Gastrocnemius medialis (tissue), 4 donors: ENCODE results near the gene IRS2. TPM values are rescaled to one million over a fixed set of nuclear protein-coding genes. Genes with fewer than 3 reads are reported as not detected.

Source experiments
- ATAC-seq, 2 donors: fragments of 150-250 bp; one replicate each; pipeline ENCODE4 v1.9.1; 2016
- DNase-seq, 2 donors: peaks; one replicate each; pipeline ENCODE4 v3.0.0-alpha.2; 2019
- H3K27ac ChIP-seq, 4 donors: fragments of 200-600 bp; sonication (generic); 1 replicate in 1 of 4; 2 replicates in 3 of 4; pipeline ENCODE4 v1.5.1; 2016 to 2018; ENCODE audit warnings: mild to moderate bottlenecking in 2 of 4, moderate library complexity in 1 of 4
- H3K27me3 ChIP-seq, 3 donors: fragments of 200-600 bp; sonication (generic) in 2 of 3; 1 replicate in 1 of 3; 2 replicates in 2 of 3; pipeline versions ENCODE4 v1.5.1 to v1.6.0; 2016 to 2019; ENCODE audit warnings: mild to moderate bottlenecking in 1 of 3, moderate library complexity in 1 of 3
- H3K36me3 ChIP-seq, 2 donors: fragments of 200-600 bp; sonication (generic) in 1 of 2; one replicate each; pipeline ENCODE4 v1.5.1; 2017 to 2018
- H3K4me1 ChIP-seq, 2 donors: fragments of 200-600 bp; sonication (generic) in 1 of 2; one replicate each; pipeline ENCODE4 v1.5.1; 2016 to 2017; ENCODE audit warnings: mild to moderate bottlenecking in 2 of 2
- H3K4me3 ChIP-seq, 4 donors: fragments of 200-600 bp; sonication (generic) in 3 of 4; 1 replicate in 1 of 4; 2 replicates in 3 of 4; pipeline ENCODE4 v1.5.1; 2016 to 2019; ENCODE audit warnings: mild to moderate bottlenecking in 2 of 4
- H3K9me3 ChIP-seq, 3 donors: fragments of 200-600 bp; sonication (generic) in 2 of 3; 1 replicate in 1 of 3; 2 replicates in 2 of 3; pipeline ENCODE4 v1.5.1; 2016 to 2019
- CTCF ChIP-seq, 5 experiments: fragments of 450-650 bp in 3 of 5; fragments of 200-600 bp in 2 of 5; sonication (generic) in 2 of 5; IDR thresholded peaks in 4 of 5; conservative IDR thresholded peaks in 1 of 5; 1 replicate in 4 of 5; 2 replicates in 1 of 5; pipeline ENCODE4 v1.5.1; 2016 to 2019; ENCODE audit warnings: antibody characterized with exemption in 5 of 5, mild to moderate bottlenecking in 3 of 5, moderate library complexity in 3 of 5
- POLR2A ChIP-seq, 2 donors: fragments of 450-650 bp; IDR thresholded peaks; one replicate each; pipeline ENCODE4 v1.6.1; 2017; ENCODE audit warnings: antibody characterized with exemption in 2 of 2, mild to moderate bottlenecking in 2 of 2, moderate library complexity in 2 of 2
- in situ Hi-C, 4 donors: fragments of 200-750 bp; cut with MboI; loops; one replicate each; pipeline versions ENCODE4 v1.15.0 to v1.8.0; 2017; ENCODE audit warnings: low sequenced_read_pairs in 4 of 4
- intact Hi-C: fragments of 100-400 bp; cut with DNase I; formaldehyde crosslinking; loops from one replicate; pipeline ENCODE4 v1.15.1; 2023; ENCODE audit warnings: low total_unique reads
- total RNA-seq, 4 donors: library from RNA; depleted of rRNA; stranded (reverse); fragments of >200 nt; gene quantifications; one replicate each; pipeline versions ENCODE4 v1.1.0 to v1.2.3, GENCODE V29; 2016

Gene IRS2
- total RNA-seq, 4 donors from 2014 or later: 23.8 to 65.6 (median 28.7) TPM

GRCh38 chr13:109782823-109783431 is 3.5 kb downstream of the IRS2 start:
- in situ Hi-C loops (loop anchor here (25.0 kb wide), 4 partner anchors 329 to 1571 kb away; partner anchors contain the start of genes ABHD13 (in 1 of the 4) and LIG4 (in 1 of the 4)), intact Hi-C loops (loop anchor here (10.0 kb wide), 1 partner anchor 1568 kb away; the partner anchor contains the start of genes ABHD13 and LIG4)
- H3K27ac ChIP-seq: no peak overlapping the region
- H3K4me1 ChIP-seq: peaks cover 30 to 38% of the 10 kb centered on the region in 2 donors
- no peaks in the 10 kb centered on the region for H3K9me3 ChIP-seq
- H3K4me3 ChIP-seq: peak overlapping the region in 2 of 4 donors; percentile 50 to 61
- ATAC-seq: no peak
- peaks cover 0 to 15% of the 10 kb centered on the region in 2 donors for H3K36me3 ChIP-seq
- H3K27me3 ChIP-seq: no peaks in the 10 kb centered on the region
- TF ChIP-seq POLR2A (IDR thresholded peaks at IDR 0.05) (no peak), CTCF (IDR thresholded peaks at IDR 0.05 in 4 of 5, conservative IDR thresholded peaks at IDR 0.05 in 1 of 5) (no peak)
- no peak for DNase-seq

GRCh38 chr13:109782066-109782822 is 4.1 kb downstream of the IRS2 start:
- intact Hi-C loops: loop anchor here (10.0 kb wide), 1 partner anchor 1567 kb away; the partner anchor contains the start of genes ABHD13 and LIG4
- TF ChIP-seq POLR2A (IDR thresholded peaks at IDR 0.05) (no peak), CTCF (IDR thresholded peaks at IDR 0.05 in 4 of 5, conservative IDR thresholded peaks at IDR 0.05 in 1 of 5) (no peak)
- in situ Hi-C loops: loop anchor here (25.0 kb wide), 4 partner anchors 330 to 1570 kb away; partner anchors contain the start of genes ABHD13 (in 1 of the 4) and LIG4 (in 1 of the 4)
- DNase-seq (no peak), ATAC-seq (no peak)
- Histone ChIP-seq H3K27ac (peak overlapping the region in 3 of 4 donors; percentile 24 to 58 (median 53)), H3K9me3 (no peaks in the 10 kb centered on the region), H3K4me3 (peak overlapping the region; percentile 48 to 63 (median 53)), H3K36me3 (peaks cover 0 to 15% of the 10 kb centered on the region in 2 donors), H3K27me3 (no peaks in the 10 kb centered on the region), H3K4me1 (peaks cover 37 to 40% of the 10 kb centered on the region in 2 donors)

GRCh38 chr13:109781384-109782065 is 4.9 kb downstream of the IRS2 start:
- H3K36me3 ChIP-seq: peaks cover 0 to 15% of the 10 kb centered on the region in 2 donors
- H3K27me3 ChIP-seq: no peaks in the 10 kb centered on the region
- TF ChIP-seq POLR2A (IDR thresholded peaks at IDR 0.05) (no peak), CTCF (IDR thresholded peaks at IDR 0.05 in 4 of 5, conservative IDR thresholded peaks at IDR 0.05 in 1 of 5) (no peak)
- ATAC-seq (no peak), DNase-seq (no peak)
- H3K4me3 ChIP-seq: peak overlapping the region; percentile 48 to 63 (median 53)
- in situ Hi-C loops: loop anchor here (25.0 kb wide), 4 partner anchors 331 to 1569 kb away; partner anchors contain the start of genes ABHD13 (in 1 of the 4) and LIG4 (in 1 of the 4)
- intact Hi-C loops: loop anchor here (2.0 to 10.0 kb wide), 2 partner anchors 65 to 1567 kb away; partner anchors contain the start of genes ABHD13 and LIG4
- peak overlapping the region in 3 of 4 donors; percentile 24 to 58 (median 53) for H3K27ac ChIP-seq
- no peaks in the 10 kb centered on the region for H3K9me3 ChIP-seq
- H3K4me1 ChIP-seq: peaks cover 44 to 48% of the 10 kb centered on the region in 2 donors

DNA sequence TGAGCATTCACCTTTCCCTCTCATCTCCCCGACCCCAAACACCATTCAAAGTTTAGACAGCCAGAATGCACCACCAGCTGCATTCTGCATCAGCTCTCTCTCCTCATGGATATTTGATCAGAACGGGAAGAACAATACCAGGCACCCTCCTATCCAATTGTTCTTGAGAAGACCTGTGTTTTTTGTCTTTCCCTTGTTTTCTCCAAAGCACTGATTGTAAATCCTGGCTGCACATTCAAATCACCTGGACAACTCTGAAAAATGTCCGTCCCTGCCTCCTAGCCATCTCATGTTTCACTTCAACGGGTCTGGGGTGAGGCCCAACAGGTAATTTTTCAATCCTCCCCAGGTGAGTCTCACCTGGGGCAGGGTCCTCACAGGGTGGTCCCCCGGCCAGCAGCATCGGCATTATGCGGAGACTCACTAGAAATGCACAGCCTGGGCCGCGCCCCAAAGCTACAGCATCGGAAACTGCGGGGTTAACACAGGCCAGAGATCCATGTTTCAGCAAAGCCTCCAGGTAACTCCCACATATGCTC is 5.5 kb downstream of the IRS2 start:
- in situ Hi-C loops (loop anchor here (25.0 kb wide), 4 partner anchors 331 to 1569 kb away; partner anchors contain the start of genes ABHD13 (in 1 of the 4) and LIG4 (in 1 of the 4)), intact Hi-C loops (loop anchor here (2.0 to 10.0 kb wide), 2 partner anchors 64 to 1566 kb away; partner anchors contain the start of genes ABHD13 and LIG4)
- H3K27ac ChIP-seq: peak overlapping the region in 3 of 4 donors; percentile 24 to 58 (median 53)
- DNase-seq: no peak
- H3K4me1 ChIP-seq: peaks cover 49 to 51% of the 10 kb centered on the region in 2 donors
- H3K27me3 ChIP-seq: no peaks in the 10 kb centered on the region
- no peak for TF ChIP-seq CTCF (IDR thresholded peaks at IDR 0.05 in 4 of 5, conservative IDR thresholded peaks at IDR 0.05 in 1 of 5)
- ATAC-seq: no peak
- H3K36me3 ChIP-seq: peaks cover 0 to 15% of the 10 kb centered on the region in 2 donors
- peak overlapping the region; percentile 48 to 63 (median 53) for H3K4me3 ChIP-seq
- no peaks in the 10 kb centered on the region for H3K9me3 ChIP-seq
